Peyer's patch (tissue), 4 donors: Measurements from ENCODE around the gene WIPF2. TPM values are rescaled to one million over a fixed set of nuclear protein-coding genes. Genes with fewer than 3 reads are reported as not detected.
A peak's percentile ranks its signal among the peaks of the same experiment; 100 is the strongest.
"Not testable (repeated sequence)": the region's sequence is repeated elsewhere in the genome, so short reads cannot be mapped to it uniquely, and the experiment has no call there.

Experiments
- DNase-seq, 3 donors: peaks; one replicate each; pipeline ENCODE4 v3.0.0-alpha.2; 2017 to 2019
- H3K27ac ChIP-seq, 4 donors: fragments of 200-600 bp; sonication (generic); one replicate each; pipeline ENCODE4 v1.5.1; 2016 to 2019
- H3K27me3 ChIP-seq, 2 donors: fragments of 200-600 bp; sonication (generic); one replicate each; pipeline ENCODE4 v1.5.1; 2019
- H3K36me3 ChIP-seq, 3 donors: fragments of 200-600 bp; sonication (generic); one replicate each; pipeline ENCODE4 v1.5.1; 2016 to 2019
- H3K4me1 ChIP-seq, 4 donors: fragments of 200-600 bp; sonication (generic); one replicate each; pipeline ENCODE4 v1.5.1; 2016 to 2019
- H3K4me3 ChIP-seq, 4 donors: fragments of 200-600 bp; sonication (generic); 1 replicate in 3 of 4; 2 replicates in 1 of 4; pipeline ENCODE4 v1.5.1; 2016 to 2019; ENCODE audit warnings: mild to moderate bottlenecking in 1 of 4
- H3K9me3 ChIP-seq, 4 donors: fragments of 200-600 bp; sonication (generic); one replicate each; pipeline ENCODE4 v1.5.1; 2016 to 2019; ENCODE audit warnings: mild to moderate bottlenecking in 1 of 4
- POLR2A ChIP-seq, 2 donors: fragments of 450-650 bp; IDR thresholded peaks; one replicate each; pipeline ENCODE4 v1.5.1; 2017; ENCODE audit warnings: antibody characterized with exemption in 2 of 2, mild to moderate bottlenecking in 2 of 2, moderate library complexity in 2 of 2
- total RNA-seq, 4 donors: library from RNA; depleted of rRNA; stranded (reverse); fragments of >200 nt; gene quantifications; one replicate each; pipeline ENCODE4 v1.1.0, GENCODE V29; 2016
- TF ChIP-seq, protein P1 (sequence below), 6 experiments: fragments of 450-650 bp in 4 of 6; fragments of 200-600 bp in 2 of 6; sonication (generic) in 1 of 6; IDR thresholded peaks; one replicate each; pipeline ENCODE4 v1.5.1; 2017 to 2019; ENCODE audit warnings: antibody characterized with exemption in 6 of 6, mild to moderate bottlenecking in 3 of 6, moderate library complexity in 1 of 6

The WIPF2 gene
- total RNA-seq, 4 donors from 2014 or later = 20.6 to 34.3 (median 26.8) TPM

DNA sequence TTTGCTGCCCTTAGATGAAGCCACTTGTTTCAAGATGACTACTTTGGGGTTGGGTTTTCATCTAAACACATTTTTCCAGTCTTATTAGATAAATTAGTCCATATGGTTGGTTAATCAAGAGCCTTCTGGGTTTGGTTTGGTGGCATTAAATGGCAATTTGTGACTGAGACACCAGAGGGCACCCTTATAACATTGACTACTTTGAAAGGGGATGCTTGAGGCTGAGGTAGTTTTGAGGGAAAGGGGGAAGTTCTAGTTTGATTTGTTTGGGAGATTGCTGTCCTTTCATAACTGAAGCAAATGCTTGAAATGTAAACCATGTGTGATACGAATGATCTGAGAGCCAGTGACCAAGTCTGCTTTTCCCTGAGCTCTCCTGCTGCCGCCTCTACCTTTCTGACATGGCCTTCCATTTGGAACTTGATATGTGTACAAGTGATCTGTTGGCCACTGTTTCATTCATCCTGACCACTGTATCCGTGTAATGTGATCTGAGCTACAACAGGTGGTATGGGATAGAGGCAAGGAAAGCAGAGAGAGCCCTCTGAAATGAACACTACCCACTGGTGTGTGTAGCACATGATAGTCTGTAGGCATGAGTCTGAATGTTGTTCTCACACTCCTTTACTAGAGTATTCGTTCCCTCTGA, 84.0 kb downstream of the WIPF2 start:
- H3K9me3 ChIP-seq = no peaks in the 10 kb centered on the region
- peaks cover 6 to 34% (median 7%) of the 10 kb centered on the region in 4 donors for H3K4me1 ChIP-seq
- H3K4me3 ChIP-seq = no peak overlapping the region
- peak overlapping the region in 2 of 4 donors; percentile 9 to 58 for H3K27ac ChIP-seq
- H3K36me3 ChIP-seq = no peaks in the 10 kb centered on the region
- H3K27me3 ChIP-seq = no peaks in the 10 kb centered on the region
- TF ChIP-seq, protein P1, sequence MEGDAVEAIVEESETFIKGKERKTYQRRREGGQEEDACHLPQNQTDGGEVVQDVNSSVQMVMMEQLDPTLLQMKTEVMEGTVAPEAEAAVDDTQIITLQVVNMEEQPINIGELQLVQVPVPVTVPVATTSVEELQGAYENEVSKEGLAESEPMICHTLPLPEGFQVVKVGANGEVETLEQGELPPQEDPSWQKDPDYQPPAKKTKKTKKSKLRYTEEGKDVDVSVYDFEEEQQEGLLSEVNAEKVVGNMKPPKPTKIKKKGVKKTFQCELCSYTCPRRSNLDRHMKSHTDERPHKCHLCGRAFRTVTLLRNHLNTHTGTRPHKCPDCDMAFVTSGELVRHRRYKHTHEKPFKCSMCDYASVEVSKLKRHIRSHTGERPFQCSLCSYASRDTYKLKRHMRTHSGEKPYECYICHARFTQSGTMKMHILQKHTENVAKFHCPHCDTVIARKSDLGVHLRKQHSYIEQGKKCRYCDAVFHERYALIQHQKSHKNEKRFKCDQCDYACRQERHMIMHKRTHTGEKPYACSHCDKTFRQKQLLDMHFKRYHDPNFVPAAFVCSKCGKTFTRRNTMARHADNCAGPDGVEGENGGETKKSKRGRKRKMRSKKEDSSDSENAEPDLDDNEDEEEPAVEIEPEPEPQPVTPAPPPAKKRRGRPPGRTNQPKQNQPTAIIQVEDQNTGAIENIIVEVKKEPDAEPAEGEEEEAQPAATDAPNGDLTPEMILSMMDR (IDR thresholded peaks at IDR 0.05) = peak; percentile 52 to 93 (median 88)
- no peak for TF ChIP-seq POLR2A (IDR thresholded peaks at IDR 0.05)
- peak in 2 of 3 donors; percentile 64 to 84 for DNase-seq

DNA sequence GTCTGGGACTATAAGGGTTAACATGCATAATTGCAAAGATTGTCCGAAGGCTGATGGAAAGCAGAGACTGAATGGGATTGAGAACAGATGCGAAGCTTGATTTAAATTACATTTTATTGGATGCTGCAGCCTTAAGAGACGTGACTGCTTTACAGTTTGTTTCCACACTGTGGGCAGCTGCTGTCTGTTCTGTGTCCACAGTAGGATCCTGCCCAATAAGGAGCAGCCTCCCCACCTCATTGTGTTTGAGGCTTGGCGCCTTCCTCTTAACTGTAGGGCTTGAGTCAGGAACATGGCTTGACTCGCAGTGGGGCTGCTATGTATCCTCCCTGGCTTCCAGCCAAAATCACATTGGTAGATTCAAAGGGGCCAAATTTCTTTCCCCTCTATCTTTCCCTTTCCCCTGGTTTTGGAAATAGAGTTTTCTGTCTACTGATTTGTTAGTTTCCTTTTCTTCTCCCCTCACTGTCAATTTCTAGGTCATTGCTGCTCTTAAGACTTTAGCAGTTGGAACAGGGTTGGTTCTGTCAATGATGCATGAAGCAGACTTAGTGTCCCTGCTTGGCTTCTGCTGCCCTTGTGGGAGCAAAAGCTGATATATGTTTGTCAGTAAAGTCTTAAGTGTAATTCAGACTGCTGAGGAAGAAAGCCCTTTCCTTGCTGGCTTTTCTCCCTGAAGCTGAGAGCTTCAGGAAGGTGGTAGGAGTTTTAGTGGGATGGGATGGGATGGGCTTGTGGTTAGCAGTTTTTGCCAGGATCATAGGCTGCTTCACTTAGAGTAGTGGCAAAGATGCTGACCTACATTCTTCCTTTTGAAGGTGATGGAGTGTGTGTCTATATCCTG, 84.8 kb downstream of the WIPF2 start:
- peak overlapping the region in 3 of 4 donors; percentile 9 to 58 (median 26) for H3K27ac ChIP-seq
- H3K27me3 ChIP-seq = no peaks in the 10 kb centered on the region
- peaks cover 6 to 42% (median 13%) of the 10 kb centered on the region in 4 donors for H3K4me1 ChIP-seq
- no peak for DNase-seq
- no peak overlapping the region for H3K4me3 ChIP-seq
- no peaks in the 10 kb centered on the region for H3K9me3 ChIP-seq
- TF ChIP-seq, protein P1 (IDR thresholded peaks at IDR 0.05) = no peak
- no peak for TF ChIP-seq POLR2A (IDR thresholded peaks at IDR 0.05)
- no peaks in the 10 kb centered on the region for H3K36me3 ChIP-seq

DNA sequence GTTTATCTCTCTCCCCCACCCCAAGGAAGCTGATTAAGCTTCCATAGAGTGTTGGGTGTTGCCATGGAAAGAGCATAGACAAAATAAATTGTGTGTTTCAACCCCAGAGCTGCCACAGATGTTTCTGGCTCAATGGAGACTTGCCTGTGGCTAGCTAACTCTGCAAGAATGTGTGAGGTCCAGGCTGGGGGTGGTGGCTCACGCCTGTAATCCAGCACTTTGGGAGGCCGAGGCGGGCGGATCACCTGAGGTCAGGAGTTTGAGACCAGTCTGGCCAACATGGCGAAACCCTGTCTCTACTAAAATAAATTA, 85.4 kb downstream of the WIPF2 start:
- H3K36me3 ChIP-seq, H3K4me3 ChIP-seq, H3K27me3 ChIP-seq, DNase-seq, H3K9me3 ChIP-seq: not testable (repeated sequence)
- H3K27ac ChIP-seq = peak overlapping the region in 1 of 4 donors; percentile 58
- peaks cover 6 to 46% (median 15%) of the 10 kb centered on the region in 4 donors for H3K4me1 ChIP-seq

DNA sequence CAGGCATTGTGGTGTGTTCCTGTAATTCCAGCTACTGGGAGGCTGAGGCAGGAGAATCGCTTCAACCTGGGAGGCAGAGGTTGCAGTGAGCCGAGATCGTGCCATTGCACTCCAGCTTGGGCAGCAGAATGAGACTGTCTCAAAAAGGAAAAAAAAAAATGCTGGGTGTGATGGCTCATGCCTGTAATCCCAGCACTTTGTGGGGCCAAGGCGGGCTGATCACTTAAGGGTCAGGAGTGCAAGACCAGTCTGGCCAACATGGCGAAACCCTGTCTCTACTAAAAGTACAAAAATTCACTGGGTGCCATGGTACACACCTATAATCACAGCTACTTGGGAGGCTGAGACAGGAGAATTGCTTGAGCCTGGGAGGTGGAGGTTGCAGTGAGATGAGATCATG, 85.8 kb downstream of the WIPF2 start:
- H3K27me3 ChIP-seq, H3K4me3 ChIP-seq, DNase-seq, H3K36me3 ChIP-seq, H3K9me3 ChIP-seq: not testable (repeated sequence)
- Histone ChIP-seq H3K4me1 (peaks cover 6 to 49% (median 16%) of the 10 kb centered on the region in 4 donors), H3K27ac (peak overlapping the region in 1 of 4 donors; percentile 58)

DNA sequence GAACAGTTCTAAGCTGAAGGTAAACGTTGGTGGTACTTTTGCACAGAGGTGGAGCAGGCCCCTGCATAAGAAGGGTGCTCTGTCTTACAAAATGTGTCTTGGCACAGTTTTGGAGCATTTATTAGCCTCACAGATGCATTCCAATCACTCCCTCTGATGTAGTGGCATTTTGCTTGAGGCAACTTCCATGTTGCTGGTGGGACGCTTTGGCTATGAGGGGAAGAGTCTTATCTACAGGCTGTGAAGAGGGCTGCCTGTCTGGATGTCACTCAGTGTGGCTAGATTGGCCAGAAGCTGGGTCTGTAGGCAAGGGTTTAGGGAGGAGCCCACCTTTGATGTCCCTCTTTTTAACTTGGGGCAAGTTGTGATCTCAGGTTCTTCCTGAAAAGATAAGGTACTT, 87.3 kb downstream of the WIPF2 start:
- Histone ChIP-seq H3K27me3 (no peaks in the 10 kb centered on the region), H3K27ac (peak overlapping the region in 2 of 4 donors; percentile 68 to 72), H3K36me3 (no peaks in the 10 kb centered on the region), H3K4me3 (no peak overlapping the region), H3K4me1 (peaks cover 10 to 64% (median 19%) of the 10 kb centered on the region in 4 donors), H3K9me3 (no peaks in the 10 kb centered on the region)
- no peak for TF ChIP-seq POLR2A (IDR thresholded peaks at IDR 0.05)
- TF ChIP-seq, protein P1 (IDR thresholded peaks at IDR 0.05) = no peak
- DNase-seq = no peak

DNA sequence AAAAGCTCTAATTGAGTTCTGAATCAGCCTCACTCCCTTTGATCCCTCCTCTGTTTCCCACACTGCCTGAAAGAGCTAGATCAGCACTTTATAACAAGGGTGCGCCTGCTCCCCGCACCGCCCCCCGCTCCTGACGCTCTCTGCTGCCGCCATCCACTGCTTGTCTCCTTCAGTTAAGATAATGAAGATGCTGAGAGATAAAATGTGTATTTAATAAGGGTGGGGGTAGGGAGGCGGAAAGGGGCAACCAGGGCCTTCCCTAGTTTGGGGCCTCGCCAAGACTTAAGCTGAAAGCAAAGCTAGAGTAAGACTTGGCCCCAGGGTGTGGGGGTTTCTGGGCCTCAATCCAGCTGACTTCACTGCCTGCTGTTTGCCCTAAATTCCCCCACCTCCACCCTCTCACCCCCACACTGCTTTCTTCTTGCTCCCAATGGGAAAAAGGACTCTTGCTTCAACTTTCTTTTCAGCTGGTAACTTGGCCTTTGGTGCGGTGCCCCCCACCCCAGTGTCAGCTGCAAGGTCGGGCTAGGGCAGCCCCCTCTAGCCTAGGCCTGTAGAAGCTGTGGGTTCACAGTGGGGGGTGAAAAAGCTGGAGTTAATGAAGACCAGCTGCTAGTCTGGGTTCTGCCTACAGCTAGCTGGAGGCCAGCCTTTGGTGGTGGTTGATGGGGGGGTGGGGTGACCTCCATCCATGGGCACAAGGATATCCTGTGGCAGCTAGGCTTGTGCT, 88.1 kb downstream of the WIPF2 start:
- no peak overlapping the region for H3K4me3 ChIP-seq
- H3K36me3 ChIP-seq = no peaks in the 10 kb centered on the region
- peak overlapping the region; percentile 52 to 72 (median 61) for H3K27ac ChIP-seq
- no peak for TF ChIP-seq POLR2A (IDR thresholded peaks at IDR 0.05)
- TF ChIP-seq, protein P1 (IDR thresholded peaks at IDR 0.05) = no peak
- no peaks in the 10 kb centered on the region for H3K9me3 ChIP-seq
- no peaks in the 10 kb centered on the region for H3K27me3 ChIP-seq
- peak in 2 of 3 donors; percentile 45 to 58 for DNase-seq
- H3K4me1 ChIP-seq = peaks cover 10 to 72% (median 23%) of the 10 kb centered on the region in 4 donors
